PC-9 (cell line): ENCODE results near the gene FOXG1. TPM values are rescaled to one million over a fixed set of nuclear protein-coding genes. Genes with fewer than 3 reads are reported as not detected.

ENCODE experiments used
- BruUV-seq: library from RNA; stranded (reverse); fragments of 400-500 nt; replicated peaks from 2 replicates; lab custom pipeline; 2021; lab: Mats Ljungman, UMichigan
- CTCF ChIA-PET: fragments of 300-600 bp; sonication (Branson Sonifier 250); formaldehyde crosslinking; loops from one replicate; lab custom pipeline; 2022; ENCODE audit warnings: antibody characterized with exemption; lab: Charles Lee
- POLR2A ChIA-PET: fragments of 300-600 bp; sonication (Branson Sonifier 250); formaldehyde crosslinking; loops from one replicate; lab custom pipeline; 2022; ENCODE audit warnings: antibody characterized with exemption; ENCODE audit not compliant: unreplicated experiment; lab: Charles Lee
- DNase-seq, 2 experiments: peaks; one replicate each; pipeline versions ENCODE4 v3.0.0 to v3.0.0-alpha.2; 2015 to 2022; ENCODE audit warnings: mixed read lengths in 1 of 2
- H2AFZ ChIP-seq: fragments of 200-600 bp; sonication (generic); 2 replicates; pipeline ENCODE4 v1.8.1; 2017; ENCODE audit warnings: antibody characterized with exemption
- H3F3A ChIP-seq: fragments of 200-600 bp; sonication (generic); 2 replicates; pipeline ENCODE4 v1.8.1; 2017; ENCODE audit warnings: antibody characterized with exemption, mild to moderate bottlenecking, low read depth; ENCODE audit not compliant: insufficient read depth
- H3K27ac ChIP-seq: fragments of 200-600 bp; sonication (generic); 2 replicates; pipeline ENCODE4 v1.6.1; 2016; ENCODE audit warnings: mixed run types
- H3K27me3 ChIP-seq: fragments of 200-600 bp; sonication (generic); 2 replicates; pipeline ENCODE4 v1.6.1; 2016; ENCODE audit warnings: low read depth, mixed run types; ENCODE audit not compliant: insufficient read depth
- H3K36me3 ChIP-seq: fragments of 200-600 bp; sonication (generic); 2 replicates; pipeline ENCODE4 v1.6.1; 2016; ENCODE audit warnings: low read depth, mixed run types
- H3K4me1 ChIP-seq: fragments of 200-600 bp; sonication (generic); replicated peaks from 2 replicates; pipeline ENCODE4 v1.6.1; 2016; ENCODE audit warnings: mixed run types; ENCODE audit not compliant: insufficient read depth
- H3K4me2 ChIP-seq: fragments of 200-600 bp; sonication (generic); 2 replicates; pipeline ENCODE4 v1.6.1; 2017; ENCODE audit warnings: mixed run types
- H3K4me3 ChIP-seq: fragments of 200-600 bp; sonication (generic); 2 replicates; pipeline ENCODE4 v1.6.1; 2016; ENCODE audit warnings: mixed run types
- H3K79me2 ChIP-seq: fragments of 200-600 bp; sonication (generic); 2 replicates; pipeline ENCODE4 v1.6.1; 2017; ENCODE audit warnings: low read depth, mixed run types
- H3K9me2 ChIP-seq: fragments of 200-600 bp; sonication (generic); 2 replicates; pipeline ENCODE4 v1.8.1; 2017; ENCODE audit warnings: mild to moderate bottlenecking; ENCODE audit not compliant: insufficient read depth
- H3K9me3 ChIP-seq: fragments of 200-600 bp; sonication (generic); 2 replicates; pipeline ENCODE4 v1.8.1; 2016; ENCODE audit warnings: low read depth; ENCODE audit not compliant: insufficient read depth
- H4K20me1 ChIP-seq: fragments of 200-600 bp; sonication (generic); 2 replicates; pipeline ENCODE4 v1.8.1; 2017; ENCODE audit not compliant: insufficient read depth
- EZH2 ChIP-seq: fragments of 200-600 bp; sonication (generic); IDR thresholded peaks from 2 replicates; pipeline ENCODE4 v1.8.0; 2017; ENCODE audit warnings: antibody characterized with exemption, low read depth
- intact Hi-C: fragments of 100-400 bp; cut with micrococcal nuclease; formaldehyde crosslinking; loops from one replicate; pipeline ENCODE4 v1.10.0; 2022; ENCODE audit not compliant: unreplicated experiment
- total RNA-seq: library from RNA; stranded (reverse); gene quantifications from 2 replicates; pipeline ENCODE4 v1.2.3, GENCODE V29; 2021
- TF ChIP-seq, protein P1 (sequence below): fragments of 200-600 bp; sonication (generic); conservative IDR thresholded peaks from 2 replicates; pipeline ENCODE4 v1.6.1; 2017; ENCODE audit warnings: mixed run types, antibody characterized with exemption, mild to moderate bottlenecking, moderate library complexity

The FOXG1 gene
- total RNA-seq, 1 experiment from 2014 or later, result not detected

DNA sequence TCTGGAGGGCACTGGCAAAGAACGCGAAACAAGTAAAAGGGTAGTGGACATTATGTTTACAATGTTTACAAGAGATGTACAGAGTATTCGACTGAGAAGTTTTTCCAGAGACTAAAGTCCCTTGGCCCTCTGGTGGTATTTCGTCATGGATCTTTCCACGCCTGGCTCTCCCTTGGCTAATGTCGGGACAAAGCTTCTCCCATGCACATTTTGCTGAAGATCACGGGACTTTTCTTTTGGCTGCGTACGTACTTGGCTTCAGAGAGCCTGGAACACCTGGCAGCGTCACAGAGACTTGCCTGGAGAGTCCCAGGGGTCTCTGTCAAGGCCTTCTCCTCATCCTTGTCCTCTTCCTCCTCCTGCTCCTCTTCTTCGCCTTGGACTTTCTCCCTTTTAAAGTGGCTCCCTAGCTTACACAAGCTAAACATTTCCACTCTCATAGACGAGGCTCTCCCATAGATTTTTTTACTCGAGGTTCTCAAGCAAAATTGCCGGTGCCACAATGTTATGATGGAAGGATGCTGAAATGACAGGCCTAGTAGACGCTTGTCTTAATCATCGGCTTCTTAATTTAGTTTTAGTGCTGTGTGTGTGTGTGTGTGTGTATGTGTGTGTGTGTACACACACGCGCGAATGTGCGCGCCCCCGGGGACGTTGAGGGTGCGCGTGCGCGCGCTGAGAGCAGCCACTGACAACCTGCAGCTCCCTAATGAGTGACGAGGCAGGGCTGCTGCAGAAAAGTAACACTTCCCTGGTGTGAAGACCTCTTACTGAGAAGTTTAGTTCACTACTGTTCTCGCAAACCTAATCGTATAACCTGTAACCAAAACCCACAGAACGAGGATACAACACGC lies 4.9 kb upstream of the FOXG1 start:
- CTCF ChIA-PET, result no interaction called here
- TF ChIP-seq EZH2, result no peak
- TF ChIP-seq, protein P1, sequence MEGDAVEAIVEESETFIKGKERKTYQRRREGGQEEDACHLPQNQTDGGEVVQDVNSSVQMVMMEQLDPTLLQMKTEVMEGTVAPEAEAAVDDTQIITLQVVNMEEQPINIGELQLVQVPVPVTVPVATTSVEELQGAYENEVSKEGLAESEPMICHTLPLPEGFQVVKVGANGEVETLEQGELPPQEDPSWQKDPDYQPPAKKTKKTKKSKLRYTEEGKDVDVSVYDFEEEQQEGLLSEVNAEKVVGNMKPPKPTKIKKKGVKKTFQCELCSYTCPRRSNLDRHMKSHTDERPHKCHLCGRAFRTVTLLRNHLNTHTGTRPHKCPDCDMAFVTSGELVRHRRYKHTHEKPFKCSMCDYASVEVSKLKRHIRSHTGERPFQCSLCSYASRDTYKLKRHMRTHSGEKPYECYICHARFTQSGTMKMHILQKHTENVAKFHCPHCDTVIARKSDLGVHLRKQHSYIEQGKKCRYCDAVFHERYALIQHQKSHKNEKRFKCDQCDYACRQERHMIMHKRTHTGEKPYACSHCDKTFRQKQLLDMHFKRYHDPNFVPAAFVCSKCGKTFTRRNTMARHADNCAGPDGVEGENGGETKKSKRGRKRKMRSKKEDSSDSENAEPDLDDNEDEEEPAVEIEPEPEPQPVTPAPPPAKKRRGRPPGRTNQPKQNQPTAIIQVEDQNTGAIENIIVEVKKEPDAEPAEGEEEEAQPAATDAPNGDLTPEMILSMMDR, result no peak
- no peak overlapping the region for H3K4me2 ChIP-seq

DNA sequence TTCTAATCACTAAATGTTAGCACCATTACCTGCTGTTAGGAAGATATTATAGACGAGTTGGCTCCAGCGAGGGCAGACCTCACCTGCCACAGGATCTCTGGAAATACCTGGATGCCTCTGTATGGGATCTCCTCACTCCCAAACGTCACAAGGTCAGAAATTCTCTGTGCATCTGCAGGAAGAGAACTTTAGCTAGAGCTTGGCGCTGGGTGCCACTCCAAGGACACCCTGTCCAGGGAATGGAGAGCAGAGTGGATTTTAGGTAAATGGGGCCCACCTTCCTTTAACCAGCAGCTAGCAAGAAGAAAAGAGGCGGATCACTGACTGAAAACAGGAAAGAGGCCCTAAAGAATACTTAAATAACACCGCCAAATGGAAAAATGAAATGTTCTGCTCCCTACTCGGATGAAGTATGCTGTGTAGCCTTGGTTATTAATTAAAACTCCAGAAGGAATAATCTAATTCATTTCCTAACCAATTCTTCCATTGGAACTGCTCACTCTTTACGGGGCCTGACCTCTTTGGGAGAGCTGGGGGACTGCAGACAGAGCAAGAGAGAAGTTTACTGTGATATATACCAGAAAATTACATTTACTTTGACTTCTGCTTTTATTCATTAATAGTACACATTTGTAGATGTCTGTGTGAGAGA lies 4.2 kb upstream of the FOXG1 start:
- H3K9me2 ChIP-seq, result no peaks in the 10 kb centered on the region
- no peaks in the 10 kb centered on the region for H3F3A ChIP-seq
- ChIA-PET CTCF (no interaction called here), POLR2A (interaction anchor here (0.6 kb wide), 1 partner anchor 319 kb away, joined by 3 read pairs; no protein-coding TSS in a partner anchor)
- no peaks in the 10 kb centered on the region for H3K4me1 ChIP-seq
- no peak for DNase-seq
- H2AFZ ChIP-seq, result no peak overlapping the region
- no peaks in the 10 kb centered on the region for H4K20me1 ChIP-seq
- intact Hi-C loops, result no loop called here
- H3K27ac ChIP-seq, result no peak overlapping the region
- H3K27me3 ChIP-seq, result no peaks in the 10 kb centered on the region
- no peak overlapping the region for H3K4me2 ChIP-seq
- TF ChIP-seq, protein P1, result no peak
- TF ChIP-seq EZH2, result no peak
- no peaks in the 10 kb centered on the region for H3K36me3 ChIP-seq
- H3K9me3 ChIP-seq, result no peaks in the 10 kb centered on the region
- no TSS peak for BruUV-seq
- H3K4me3 ChIP-seq, result no peak overlapping the region
- no peaks in the 10 kb centered on the region for H3K79me2 ChIP-seq

More for the DNA sequence above, 4.9 kb upstream of the FOXG1 start:
- Histone ChIP-seq H3F3A (no peaks in the 10 kb centered on the region), H3K9me2 (no peaks in the 10 kb centered on the region), H3K4me1 (no peaks in the 10 kb centered on the region), H4K20me1 (no peaks in the 10 kb centered on the region), H3K27ac (no peak overlapping the region), H3K79me2 (no peaks in the 10 kb centered on the region), H3K9me3 (no peaks in the 10 kb centered on the region), H3K36me3 (no peaks in the 10 kb centered on the region), H3K27me3 (no peaks in the 10 kb centered on the region), H3K4me3 (no peak overlapping the region), H2AFZ (no peak overlapping the region)
- BruUV-seq, result no TSS peak
- DNase-seq, result no peak
- POLR2A ChIA-PET, result no interaction called here
- intact Hi-C loops, result no loop called here

DNA sequence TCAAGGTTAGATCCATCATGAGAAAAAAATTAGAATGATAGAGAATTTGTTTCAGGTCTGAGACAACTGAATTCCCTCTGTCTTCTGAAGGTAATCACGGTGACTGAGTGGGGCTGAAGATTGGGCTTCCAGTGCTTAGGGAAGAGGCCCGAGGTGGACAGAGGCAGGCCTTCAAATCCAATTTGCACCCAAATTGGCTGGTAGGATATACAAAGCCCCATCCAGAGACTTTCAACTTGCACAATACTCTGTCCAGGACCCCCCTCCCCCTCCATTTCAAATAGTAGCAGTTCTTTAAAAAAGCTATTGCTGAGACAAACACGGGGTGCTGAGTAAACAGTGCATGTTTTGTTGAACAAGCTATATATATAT lies 3.6 kb upstream of the FOXG1 start:
- no peaks in the 10 kb centered on the region for H3K79me2 ChIP-seq
- H3K27ac ChIP-seq, result no peak overlapping the region
- no peaks in the 10 kb centered on the region for H3K9me2 ChIP-seq
- TF ChIP-seq, protein P1, result no peak
- TF ChIP-seq EZH2, result no peak
- no TSS peak for BruUV-seq
- H3F3A ChIP-seq, result no peaks in the 10 kb centered on the region
- H3K4me1 ChIP-seq, result no peaks in the 10 kb centered on the region
- ChIA-PET POLR2A (interaction anchor here (0.6 kb wide), 1 partner anchor 319 kb away, joined by 3 read pairs; no protein-coding TSS in a partner anchor), CTCF (no interaction called here)
- H3K4me3 ChIP-seq, result no peak overlapping the region
- no peak overlapping the region for H3K4me2 ChIP-seq
- no peaks in the 10 kb centered on the region for H3K9me3 ChIP-seq
- H3K27me3 ChIP-seq, result no peaks in the 10 kb centered on the region
- H2AFZ ChIP-seq, result no peak overlapping the region
- intact Hi-C loops, result no loop called here
- no peaks in the 10 kb centered on the region for H3K36me3 ChIP-seq
- DNase-seq, result no peak
- H4K20me1 ChIP-seq, result no peaks in the 10 kb centered on the region
